Measurements from ENCODE around the gene SERPINE1. TPM values are rescaled to one million over a fixed set of nuclear protein-coding genes. Genes with fewer than 3 reads are reported as not detected.

The SERPINE1 gene
- total and polyA plus RNA-seq, 2 of the 13 experiments (the other 11 are each of a cell fraction or from before 2014, with no cell fraction given) = 21.2 to 1,576 TPM

GRCh38 chr7:101126651-101127459, at the start of gene SERPINE1 (continued):
- TF ChIP-seq ARID4A (CRISPR knock-in tag; IDR thresholded peaks at IDR 0.05; ENCODE audit: borderline replicate concordance) = peak; percentile 95
- no peak for TF ChIP-seq ZBTB42 (CRISPR knock-in tag; IDR thresholded peaks at IDR 0.05)
- TF ChIP-seq NFIC (IDR thresholded peaks at IDR 0.05; ENCODE audit: low read length) = peak; percentile 88
- no peak for TF ChIP-seq MAF1 (CRISPR knock-in tag; IDR thresholded peaks at IDR 0.05; ENCODE audit: borderline replicate concordance)
- TF ChIP-seq NR2F2 (IDR thresholded peaks at IDR 0.05; ENCODE audit: borderline replicate concordance, low read depth) = peak; percentile 99
- peak; percentile 73; the same call in 1 of the 2 replicates for TF ChIP-seq BRCA1 (CRISPR knock-in tag; IDR thresholded peaks at IDR 0.05)
- peak; percentile 91 for TF ChIP-seq TBX2 (CRISPR knock-in tag; IDR thresholded peaks at IDR 0.05; ENCODE audit: borderline replicate concordance)
- peak; percentile 20; the same call in 1 of the 2 replicates for TF ChIP-seq TFDP2 (CRISPR knock-in tag; IDR thresholded peaks at IDR 0.05)
- TF ChIP-seq CREBL2 (CRISPR knock-in tag; IDR thresholded peaks at IDR 0.05; ENCODE audit: borderline replicate concordance) = no peak; the same call in 1 of the 2 replicates
- no peak for TF ChIP-seq CBX5 (CRISPR knock-in tag; IDR thresholded peaks at IDR 0.05; ENCODE audit: borderline replicate concordance)
- TF ChIP-seq ZNF589 (CRISPR knock-in tag; conservative IDR thresholded peaks at IDR 0.05) = peak; percentile 78; the same call in 1 of the 2 replicates
- peak; percentile 98 for TF ChIP-seq TFAP4 (IDR thresholded peaks at IDR 0.05; ENCODE audit: borderline replicate concordance, low read depth)
- no peak; the same call in 1 of the 2 replicates for TF ChIP-seq FOXC1 (CRISPR knock-in tag; IDR thresholded peaks at IDR 0.05; ENCODE audit: borderline replicate concordance)
- TF ChIP-seq RBM22 (optimal IDR thresholded peaks at IDR 0.05; ENCODE audit: low read length) = no peak
- no peak for TF ChIP-seq SNRNP70 (IDR thresholded peaks at IDR 0.05; ENCODE audit: low read depth, low read length)
- TF ChIP-seq TEAD2 (CRISPR knock-in tag; IDR thresholded peaks at IDR 0.05) = no peak
- TF ChIP-seq ZNF367 (CRISPR knock-in tag; IDR thresholded peaks at IDR 0.05; ENCODE audit: borderline replicate concordance) = no peak
- no peak for TF ChIP-seq SMARCC2 (IDR thresholded peaks at IDR 0.05)
- TF ChIP-seq YY1 (IDR thresholded peaks at IDR 0.05; ENCODE audit: insufficient read depth, insufficient replicate concordance, low read depth, low read length) = no peak
- TF ChIP-seq ZNF180 (CRISPR knock-in tag; IDR thresholded peaks at IDR 0.05; ENCODE audit: borderline replicate concordance, low read depth) = no peak
- peak; percentile 84 for TF ChIP-seq BORCS8-MEF2B (CRISPR knock-in tag; IDR thresholded peaks at IDR 0.05)
- peak; percentile 93 for TF ChIP-seq SOX13 (IDR thresholded peaks at IDR 0.05)
- peak in 1 of 2 experiments; percentile 91; a peak in 2 of 4 replicates for TF ChIP-seq SOX13 (CRISPR knock-in tag; conservative IDR thresholded peaks at IDR 0.05 in 1 of 2, IDR thresholded peaks at IDR 0.05 in 1 of 2)
- no peak for TF ChIP-seq ZKSCAN1 (IDR thresholded peaks at IDR 0.05; ENCODE audit: low read length)

Data from HepG2 (cell line).